ENCODE data around the gene SLC25A23.
A peak's percentile ranks its signal among the peaks of the same experiment; 100 is the strongest.
"Not testable (repeated sequence)": the region's sequence is repeated elsewhere in the genome, so short reads cannot be mapped to it uniquely, and the experiment has no call there.

The SLC25A23 gene

GRCh38 chr19:6423499-6424194 is 35.9 kb downstream of the SLC25A23 start:
- DNase-seq, result peak; percentile 32 to 41

DNA sequence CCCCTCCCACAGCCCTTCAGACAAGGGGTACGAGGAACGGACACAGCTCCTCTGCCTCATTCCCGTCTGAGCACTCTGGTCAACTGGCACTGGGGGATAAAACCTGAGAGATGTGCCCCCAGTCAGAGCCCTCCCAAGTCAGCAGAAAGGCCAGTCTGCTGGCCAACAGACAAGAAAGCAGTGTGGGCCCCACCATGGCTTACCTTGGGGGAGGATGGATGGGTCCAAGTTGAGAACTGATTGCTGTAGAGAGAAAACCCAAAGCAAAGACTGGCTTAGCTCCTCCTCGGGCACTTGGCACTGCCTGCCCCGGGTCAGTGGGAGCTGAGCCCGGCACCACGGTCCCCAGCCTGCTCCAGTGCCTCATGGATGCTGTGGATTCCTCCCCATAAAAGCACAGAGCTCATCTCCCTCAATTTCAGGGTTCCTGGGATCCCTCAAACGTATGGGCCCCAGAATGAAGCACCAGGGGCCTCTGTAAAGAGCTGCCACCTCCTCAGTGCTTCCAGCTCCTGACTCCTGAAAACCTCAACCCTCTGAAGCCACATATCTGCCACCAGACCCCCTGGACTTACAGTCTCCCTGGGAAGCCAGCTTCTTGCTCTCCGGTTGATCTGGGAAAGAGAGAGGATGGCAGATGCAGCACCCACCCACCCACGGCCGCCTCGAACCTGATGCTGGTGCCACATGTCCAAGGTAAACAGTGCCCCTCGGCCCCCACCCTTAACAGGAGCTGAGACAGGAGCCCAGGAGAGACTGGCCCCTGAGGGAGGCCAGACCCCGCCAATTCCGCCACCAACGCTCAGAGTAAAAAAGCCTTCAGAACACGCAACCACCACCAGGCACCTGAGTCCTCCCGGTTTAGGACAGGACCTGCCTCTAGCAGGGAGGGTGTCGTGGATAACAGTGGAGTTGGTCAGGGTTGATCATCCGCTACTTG is 38.2 kb downstream of the SLC25A23 start:
- no peak for DNase-seq

GRCh38 chr19:6418562-6418932 is 41.0 kb downstream of the SLC25A23 start:
- DNase-seq, result no peak

- DNase-seq, result no peak
Observed at GRCh38 chr19:6417713-6418561, 41.7 kb downstream of the SLC25A23 start.

DNA sequence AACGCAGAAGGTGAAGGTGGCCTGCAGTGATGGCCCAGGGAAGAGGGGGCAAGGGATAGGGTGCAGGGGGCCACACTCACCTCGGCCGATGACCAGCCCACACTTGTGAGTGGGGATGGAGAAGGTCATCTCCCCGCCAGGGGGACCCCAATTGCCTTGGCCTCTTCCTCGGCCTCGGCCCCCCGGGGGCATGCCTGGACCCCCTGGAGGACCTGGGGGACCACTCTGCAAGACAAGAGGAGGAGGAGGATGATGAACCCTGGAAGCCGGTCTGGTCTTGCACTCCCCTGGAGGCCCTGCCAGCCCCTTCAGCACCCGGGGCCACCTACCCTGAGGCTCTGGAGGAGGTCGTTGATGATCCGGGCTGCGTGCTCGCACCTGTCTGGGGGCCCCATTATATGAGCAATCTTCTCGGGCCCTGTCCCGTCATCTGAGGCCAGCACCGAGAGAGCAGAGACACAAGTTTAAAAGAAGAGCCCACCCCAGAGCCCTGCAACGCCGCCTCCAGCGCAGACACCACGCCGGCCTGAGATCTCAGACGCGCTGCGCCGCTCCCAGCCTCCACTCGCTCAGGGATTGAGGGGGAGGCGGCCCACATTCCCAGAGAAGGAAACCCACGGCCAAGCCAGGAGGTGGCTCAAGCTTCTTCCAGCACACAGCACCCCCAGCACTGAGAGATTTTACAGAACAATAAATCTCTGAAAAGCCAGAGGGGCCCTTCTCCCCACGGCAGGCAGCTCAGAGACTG is 42.8 kb downstream of the SLC25A23 start:
- DNase-seq, result no peak

DNA sequence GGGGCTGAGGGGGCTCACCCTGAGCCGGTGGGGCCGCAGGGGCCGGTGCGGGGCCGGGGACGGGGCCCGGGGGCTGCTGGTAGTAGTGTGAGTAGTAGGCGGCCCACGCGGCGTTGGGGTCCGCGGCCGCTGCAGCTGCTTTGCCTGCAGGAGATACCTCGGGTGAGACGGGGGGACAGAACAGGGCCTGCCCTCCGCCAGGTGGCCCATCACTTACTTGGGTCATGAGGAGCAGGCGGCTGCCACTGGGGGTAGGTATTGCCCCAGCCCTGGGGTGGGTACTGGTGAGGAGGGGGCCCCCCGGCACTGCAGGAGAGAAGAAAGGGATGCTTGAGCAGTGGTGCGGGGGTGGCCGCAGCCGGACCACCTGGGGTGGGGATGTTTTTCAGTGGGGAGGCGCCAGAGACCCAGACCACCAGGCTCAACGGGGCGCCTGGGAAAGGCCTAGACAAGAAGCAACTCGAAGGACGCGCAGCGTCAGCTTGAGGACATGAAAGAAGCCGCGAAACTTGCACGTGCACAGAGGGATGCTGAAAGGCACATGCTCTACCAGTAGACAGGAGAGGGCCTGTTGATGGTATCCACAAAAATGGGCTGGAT is 43.9 kb downstream of the SLC25A23 start:
- no peak for DNase-seq

DNA sequence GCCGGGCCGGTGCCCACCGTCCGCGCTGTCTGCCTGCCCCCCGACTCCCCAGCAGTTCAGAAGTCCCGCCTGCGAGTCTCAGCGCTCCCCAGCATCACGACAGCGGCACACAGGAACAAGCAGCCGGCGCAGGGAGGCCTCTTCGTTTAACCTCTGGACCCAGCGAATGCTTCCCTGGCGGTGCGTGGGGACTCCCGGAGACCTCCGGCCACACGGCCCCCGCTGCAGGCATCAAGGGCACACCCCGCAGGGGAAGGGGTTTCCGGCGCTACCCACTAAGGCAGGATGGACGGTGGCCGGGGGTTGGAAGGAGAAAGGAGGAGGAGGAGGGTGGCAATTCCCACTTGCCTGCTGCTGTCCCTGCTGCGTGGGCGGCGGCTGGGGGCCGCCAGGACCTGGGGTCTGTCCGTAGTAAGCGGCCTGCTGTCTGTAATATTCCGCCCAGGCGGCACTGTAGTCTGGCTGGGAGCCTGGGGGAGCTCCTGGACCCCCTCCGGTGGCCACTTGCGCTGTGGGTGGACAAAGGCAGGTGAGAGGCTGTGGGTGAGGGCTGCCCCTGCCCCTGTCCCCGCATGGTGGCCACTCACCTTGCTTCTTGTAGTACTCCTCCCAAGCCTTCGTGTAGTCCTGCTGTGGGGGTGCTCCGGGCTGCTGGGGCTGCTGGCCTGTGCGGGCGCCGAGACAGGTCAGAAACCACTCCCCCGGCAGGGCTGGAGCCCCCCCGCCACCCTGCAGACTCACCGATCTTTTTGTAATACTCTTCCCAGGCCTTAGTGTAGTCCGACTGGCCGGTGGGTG is 44.6 kb downstream of the SLC25A23 start:
- DNase-seq, result no peak

DNA sequence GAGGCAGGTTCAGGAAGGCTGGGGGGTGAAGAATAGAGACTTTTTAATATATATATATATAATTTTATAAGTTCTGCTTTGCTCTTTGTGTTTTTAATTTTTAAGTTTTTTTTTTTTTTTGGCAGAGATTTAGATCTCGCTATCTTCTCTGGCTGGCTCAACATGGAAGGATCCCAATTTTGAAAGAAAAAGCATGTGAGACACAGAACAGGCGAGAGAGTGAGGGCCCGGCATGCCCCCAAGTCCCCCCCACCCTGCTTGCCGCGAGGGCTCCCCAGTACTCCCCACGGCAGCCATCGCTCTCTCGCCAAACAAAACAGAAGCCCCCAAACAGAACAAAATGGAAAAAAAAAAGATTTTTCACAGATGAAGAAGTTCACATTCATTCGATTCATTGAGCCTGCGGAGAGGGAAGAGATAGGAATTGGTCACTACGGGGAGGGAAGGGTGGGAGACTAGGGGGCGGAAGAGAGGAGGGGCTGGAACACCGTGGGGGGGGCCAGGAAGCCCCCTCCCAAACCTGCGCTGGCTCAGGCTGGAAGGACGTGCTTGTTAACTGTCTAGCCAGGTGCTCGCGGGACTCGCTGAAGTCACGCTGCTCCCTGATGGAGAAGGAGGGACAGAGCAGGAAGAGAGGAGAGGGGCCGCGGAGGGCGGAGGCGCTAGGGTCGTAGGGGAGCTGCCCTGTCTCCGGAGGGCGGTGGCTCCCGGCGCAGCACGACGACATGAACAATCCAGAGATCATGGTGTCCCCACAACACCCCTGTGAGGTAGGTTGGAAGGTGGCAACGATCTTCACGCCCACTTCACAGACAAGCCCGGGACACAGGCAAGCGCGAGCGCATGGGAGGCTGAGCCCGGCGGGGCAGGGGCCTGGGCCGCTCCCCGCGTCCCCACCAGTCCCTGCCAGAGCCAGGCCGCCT is 45.6 kb downstream of the SLC25A23 start:
- DNase-seq, result no peak

- DNase-seq, result no peak
Observed at GRCh38 chr19:6413291-6413690, 46.3 kb downstream of the SLC25A23 start.

- DNase-seq, result no peak
Observed at GRCh38 chr19:6412447-6413091, 47.0 kb downstream of the SLC25A23 start.

DNA sequence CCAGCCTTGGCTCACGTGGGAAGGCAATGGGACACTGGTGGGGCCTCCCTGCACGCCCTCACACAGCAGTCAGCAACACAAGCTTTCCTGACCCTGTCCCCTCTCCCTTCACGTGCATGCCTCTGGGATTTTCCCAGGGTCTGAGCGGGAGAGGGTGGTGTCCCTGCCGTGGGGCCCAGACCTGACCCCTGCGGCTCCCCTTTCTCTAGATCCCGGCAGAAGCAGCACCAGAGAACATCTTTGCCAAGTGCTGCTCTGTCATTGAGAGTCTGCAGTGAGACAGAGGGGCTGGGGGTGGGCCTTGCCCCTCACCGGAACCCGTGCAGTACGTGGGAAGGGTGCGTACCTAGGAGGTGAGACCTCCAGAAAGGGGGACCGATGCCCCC is 47.5 kb downstream of the SLC25A23 start:
- DNase-seq, result no peak

DNA sequence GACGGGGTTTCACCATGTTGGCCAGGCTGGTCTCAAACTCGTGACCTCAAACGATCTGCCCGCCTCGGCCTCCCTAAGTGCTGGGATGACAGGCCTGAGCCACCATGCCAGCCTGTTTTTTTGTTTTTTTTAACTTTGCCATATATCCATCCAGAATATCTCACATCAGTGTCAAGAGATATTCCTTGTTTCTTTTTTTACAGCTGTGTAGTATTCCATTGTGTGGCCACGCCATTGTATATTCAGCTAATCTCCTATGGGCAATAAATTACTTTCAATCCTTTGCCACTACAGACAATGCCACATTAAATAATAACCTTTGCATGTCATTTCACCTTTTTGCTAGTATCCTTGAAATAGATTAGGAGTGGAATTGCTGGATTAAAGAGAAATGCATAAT is 50.2 kb downstream of the SLC25A23 start:
- DNase-seq, result no peak

DNA sequence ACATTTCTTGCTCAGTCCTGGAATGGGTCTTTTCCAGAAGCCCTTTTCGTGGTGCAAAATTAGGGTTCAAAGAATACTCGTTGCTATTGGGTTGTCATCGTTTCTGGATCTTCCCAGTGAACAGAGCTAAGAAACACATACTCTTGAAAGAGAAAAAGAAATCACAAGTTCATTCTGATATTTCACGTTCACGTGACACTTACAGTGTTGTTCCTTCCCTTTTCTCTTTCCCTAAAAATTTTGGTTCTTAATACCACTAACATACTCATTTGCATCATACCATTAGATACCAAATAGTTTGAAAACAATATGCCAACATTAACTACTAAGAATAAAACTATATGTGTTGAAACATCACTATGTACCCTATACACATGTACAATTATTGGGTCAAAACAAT is 53.2 kb downstream of the SLC25A23 start:
- peak; percentile 37 to 58 for DNase-seq

DNA sequence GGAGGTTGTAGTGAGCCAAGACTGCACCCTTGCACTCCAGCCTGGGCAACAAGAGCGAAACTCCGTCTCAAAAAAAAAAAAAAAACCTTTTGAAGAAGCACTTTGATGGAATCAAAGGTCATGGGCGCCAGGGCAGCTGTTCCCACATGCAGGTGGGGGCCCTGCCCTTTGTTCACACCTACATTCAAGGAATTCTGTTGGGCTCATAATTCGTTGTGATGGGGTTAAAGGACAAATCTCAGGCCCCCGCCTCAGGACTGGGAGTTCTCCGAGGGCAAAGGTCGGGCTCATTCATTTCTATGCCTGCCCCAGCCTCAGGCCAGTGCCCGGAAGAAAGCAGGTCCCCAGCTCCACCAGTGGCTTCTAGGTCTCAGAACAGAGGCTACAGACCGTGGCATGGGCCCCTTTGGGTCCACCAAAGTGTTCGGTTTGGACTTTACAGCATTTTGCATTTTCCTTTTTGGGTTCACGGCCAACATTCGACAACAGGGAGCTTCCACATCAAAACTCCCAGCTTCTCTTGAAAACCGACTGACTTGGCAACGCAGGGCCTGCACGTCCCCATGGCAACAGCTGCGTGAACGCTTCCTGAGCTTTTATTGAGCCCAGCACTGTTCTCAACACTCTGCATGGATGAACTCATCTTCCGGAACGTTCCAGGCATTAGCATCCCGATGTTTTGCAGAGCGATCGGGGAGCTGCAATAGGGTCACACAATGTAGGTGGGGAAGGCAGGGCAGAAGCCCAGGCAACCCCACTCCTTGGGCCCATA is 56.6 kb downstream of the SLC25A23 start:
- no peak for DNase-seq

- DNase-seq, result no peak
Observed at GRCh38 chr19:6402058-6402457, 57.5 kb downstream of the SLC25A23 start.

GRCh38 chr19:6400062-6400944 is 59.3 kb downstream of the SLC25A23 start:
- not testable (repeated sequence) for DNase-seq

DNA sequence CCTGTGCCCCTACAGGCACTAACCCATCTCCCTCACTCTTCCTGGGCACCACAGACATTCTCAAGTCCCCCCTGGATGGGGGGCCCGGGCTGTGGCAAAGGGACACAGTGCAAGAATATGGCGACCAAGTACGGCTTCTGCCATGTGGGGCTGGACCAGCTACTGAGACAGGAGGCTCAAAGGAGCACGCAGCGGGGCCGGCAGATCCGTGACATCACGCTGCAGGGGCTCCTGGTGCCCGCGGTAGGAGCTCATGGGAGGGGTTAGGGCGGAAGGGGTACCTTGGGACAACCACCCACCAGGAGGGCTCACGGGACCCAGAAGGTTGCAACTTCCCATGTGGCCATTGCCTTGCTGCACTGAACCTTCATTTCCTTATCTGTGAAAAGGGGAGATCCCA is 63.3 kb downstream of the SLC25A23 start:
- DNase-seq, result no peak

DNA sequence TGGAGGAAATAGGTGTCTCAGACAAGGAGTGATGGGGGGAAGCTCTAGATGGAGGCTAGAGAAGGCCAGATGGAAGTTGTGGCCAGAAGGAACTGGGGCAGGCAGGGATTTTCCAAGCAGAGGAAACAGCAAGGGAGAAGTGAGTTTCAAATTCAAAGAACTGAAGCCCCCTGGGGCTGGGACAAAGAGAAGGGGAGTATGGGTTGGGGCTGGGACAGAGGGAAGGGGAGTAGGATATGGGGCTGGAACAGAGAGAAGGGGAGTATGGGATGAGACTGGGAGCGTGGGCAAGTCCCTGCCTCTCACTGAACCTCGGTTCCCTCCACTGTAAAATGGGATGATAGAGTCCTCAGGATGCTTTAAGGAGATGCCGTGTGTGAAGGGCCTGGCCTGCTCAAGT is 64.8 kb downstream of the SLC25A23 start:
- DNase-seq, result no peak

All from inflammatory macrophage treated with lipopolysaccharide for 1 hour (primary cell).